ENCODE data around the gene RNU7-1.

Gene RNU7-1

DNA sequence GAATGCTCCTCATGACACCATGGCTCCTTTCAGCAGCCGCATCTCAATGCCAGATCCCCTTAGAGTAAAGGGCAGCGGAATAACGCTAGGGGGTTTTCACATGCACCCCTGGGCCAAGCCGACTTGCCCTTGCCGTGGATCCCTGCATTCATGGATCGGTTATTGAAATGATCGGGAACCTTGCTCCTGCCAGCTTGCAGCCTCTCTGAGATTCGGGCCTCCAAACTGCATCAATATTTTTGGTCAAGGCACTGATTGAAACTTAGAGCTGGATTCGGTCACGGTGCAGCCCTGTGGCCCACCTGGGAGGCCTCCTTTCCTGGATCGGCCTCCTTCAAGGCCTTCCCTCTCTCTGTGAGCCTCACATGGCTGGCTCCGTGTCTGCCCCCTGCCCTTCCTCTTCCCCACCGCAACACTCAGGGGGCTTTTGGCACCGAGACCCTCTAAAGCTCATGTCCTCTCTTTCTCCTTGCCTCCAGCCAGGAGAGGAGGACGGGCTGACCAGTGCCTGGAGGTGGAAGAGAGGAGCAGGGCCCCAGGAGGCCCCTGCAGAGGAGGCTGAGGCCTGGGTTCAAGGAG is 9.3 kb downstream of the RNU7-1 start:
- Mint-ChIP-seq H3K27ac (peak overlapping the region; percentile 98), H3K36me3 (peaks cover 19% of the 10 kb centered on the region), H3K4me3 (peak overlapping the region; percentile 97), H3K27me3 (no peaks in the 10 kb centered on the region), H3K9me3 (ENCODE audit: low read depth) (no peaks in the 10 kb centered on the region), H3K4me1 (ENCODE audit: low read depth) (peaks cover 68% of the 10 kb centered on the region)

DNA sequence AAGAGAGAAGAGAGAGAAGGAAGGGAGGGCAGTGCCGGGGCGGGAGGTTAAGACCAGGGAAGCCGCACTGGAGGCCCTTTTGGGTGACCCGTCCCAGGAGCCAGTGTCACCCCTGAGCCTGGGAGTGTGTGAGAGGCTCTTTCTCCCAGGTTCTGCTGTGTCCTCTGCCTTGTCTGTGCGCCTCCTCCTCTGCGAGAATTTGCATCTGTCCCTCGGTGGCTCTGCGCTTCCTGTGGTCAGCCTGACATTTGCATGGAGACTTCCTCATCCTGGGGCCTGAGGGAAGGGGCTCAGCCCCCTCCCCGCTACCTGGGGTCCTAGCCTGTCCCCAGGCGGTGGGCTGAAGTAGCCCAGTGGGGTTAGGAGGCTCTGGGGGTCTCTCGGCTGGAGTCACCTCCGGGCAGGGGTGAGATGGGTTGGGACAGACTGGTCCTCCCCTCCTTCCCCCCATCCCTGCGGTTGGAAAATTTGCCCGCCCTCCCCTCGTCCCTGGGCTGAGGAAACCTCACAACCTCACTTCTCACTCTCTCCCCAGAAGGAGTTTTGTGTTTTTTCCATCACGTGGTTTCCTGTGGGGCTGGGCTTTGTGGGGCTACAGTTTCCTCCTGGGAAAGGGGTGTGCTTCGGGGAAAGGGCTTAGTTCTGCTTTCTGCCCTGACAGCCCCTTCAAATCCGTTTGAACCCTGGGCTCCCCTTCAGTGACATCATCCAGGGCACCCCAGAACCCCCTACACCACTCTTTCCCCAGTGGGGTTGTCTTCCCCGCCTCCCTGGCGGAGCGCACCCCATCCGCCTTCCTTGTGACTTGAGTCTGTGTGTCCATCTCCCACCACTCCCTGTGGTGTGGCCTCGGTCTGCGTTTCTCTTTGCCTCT is 10.1 kb downstream of the RNU7-1 start:
- peaks cover 68% of the 10 kb centered on the region for H3K4me1 Mint-ChIP-seq (ENCODE audit: low read depth)
- peak overlapping the region; percentile 97 for H3K4me3 Mint-ChIP-seq
- H3K9me3 Mint-ChIP-seq (ENCODE audit: low read depth) = no peaks in the 10 kb centered on the region
- H3K36me3 Mint-ChIP-seq = peaks cover 25% of the 10 kb centered on the region
- H3K27me3 Mint-ChIP-seq = no peaks in the 10 kb centered on the region
- peak overlapping the region; percentile 98 for H3K27ac Mint-ChIP-seq

DNA sequence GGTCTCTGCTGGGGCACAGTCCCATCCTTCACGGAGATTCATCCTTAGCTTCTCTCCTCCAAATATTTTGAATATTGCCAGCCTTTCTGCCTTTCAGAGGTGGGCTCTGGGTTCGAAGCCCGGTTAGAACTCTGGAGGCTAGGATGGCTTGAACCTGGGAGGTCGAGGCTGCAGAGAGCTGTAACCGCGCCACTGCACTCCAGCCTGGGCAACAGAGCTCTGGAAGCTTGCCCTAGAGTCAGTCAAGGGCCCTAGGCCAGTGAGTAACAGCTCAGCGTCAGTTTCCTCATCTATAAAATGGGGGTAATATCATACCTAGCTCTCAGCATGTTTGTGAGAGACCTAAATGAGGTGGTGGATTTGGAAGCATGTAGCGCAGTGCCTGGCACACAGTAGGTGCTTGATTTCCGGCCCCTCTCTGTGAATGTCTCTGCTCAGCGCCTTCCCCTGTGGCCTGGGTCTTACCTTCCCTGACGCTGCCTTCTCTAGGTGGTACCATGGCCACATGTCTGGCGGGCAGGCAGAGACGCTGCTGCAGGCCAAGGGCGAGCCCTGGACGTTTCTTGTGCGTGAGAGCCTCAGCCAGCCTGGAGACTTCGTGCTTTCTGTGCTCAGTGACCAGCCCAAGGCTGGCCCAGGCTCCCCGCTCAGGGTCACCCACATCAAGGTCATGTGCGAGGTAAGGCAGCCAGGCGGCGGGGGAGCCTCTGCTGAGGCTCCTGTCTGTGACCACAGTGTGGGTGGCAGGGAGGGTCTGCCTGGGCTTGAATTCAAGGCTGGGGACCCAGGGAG is 10.9 kb downstream of the RNU7-1 start:
- H3K4me1 Mint-ChIP-seq (ENCODE audit: low read depth) = peaks cover 68% of the 10 kb centered on the region
- peaks cover 29% of the 10 kb centered on the region for H3K36me3 Mint-ChIP-seq
- H3K9me3 Mint-ChIP-seq (ENCODE audit: low read depth) = no peaks in the 10 kb centered on the region
- no peaks in the 10 kb centered on the region for H3K27me3 Mint-ChIP-seq
- H3K4me3 Mint-ChIP-seq = peak overlapping the region; percentile 97
- peak overlapping the region; percentile 98 for H3K27ac Mint-ChIP-seq

DNA sequence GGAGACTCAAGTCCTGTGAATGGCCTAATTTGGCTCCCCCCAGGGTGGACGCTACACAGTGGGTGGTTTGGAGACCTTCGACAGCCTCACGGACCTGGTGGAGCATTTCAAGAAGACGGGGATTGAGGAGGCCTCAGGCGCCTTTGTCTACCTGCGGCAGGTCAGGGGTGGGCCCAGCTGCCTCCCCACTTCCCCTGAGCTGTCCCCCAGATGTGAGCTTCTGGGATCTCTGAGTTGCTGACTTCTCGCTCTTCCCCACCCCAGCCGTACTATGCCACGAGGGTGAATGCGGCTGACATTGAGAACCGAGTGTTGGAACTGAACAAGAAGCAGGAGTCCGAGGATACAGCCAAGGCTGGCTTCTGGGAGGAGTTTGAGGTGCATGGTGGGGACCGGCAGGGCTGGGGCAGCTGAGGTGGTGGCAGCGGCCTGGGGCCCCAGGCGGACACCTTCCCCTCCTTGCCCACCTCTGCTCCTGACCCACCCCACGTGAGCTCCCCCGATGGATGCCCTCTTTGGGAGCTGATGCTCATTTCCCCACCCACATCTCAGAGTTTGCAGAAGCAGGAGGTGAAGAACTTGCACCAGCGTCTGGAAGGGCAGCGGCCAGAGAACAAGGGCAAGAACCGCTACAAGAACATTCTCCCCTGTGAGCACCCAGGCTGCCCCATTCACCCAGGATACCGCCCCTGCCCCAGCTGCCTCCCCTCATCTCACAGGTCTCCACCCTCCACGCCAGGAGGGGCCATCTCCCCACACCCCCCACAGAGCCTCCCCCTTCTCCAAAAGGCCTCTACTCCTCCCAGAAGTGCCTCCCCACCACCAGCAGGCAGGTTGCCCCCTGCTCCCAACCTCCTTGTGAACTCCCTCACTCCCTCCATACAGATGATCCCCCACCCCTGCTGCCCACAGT is 11.7 kb downstream of the RNU7-1 start:
- Mint-ChIP-seq H3K4me3 (peak overlapping the region; percentile 97), H3K27me3 (no peaks in the 10 kb centered on the region), H3K4me1 (ENCODE audit: low read depth) (peaks cover 69% of the 10 kb centered on the region), H3K27ac (peak overlapping the region; percentile 98), H3K9me3 (ENCODE audit: low read depth) (no peaks in the 10 kb centered on the region), H3K36me3 (peaks cover 29% of the 10 kb centered on the region)

DNA sequence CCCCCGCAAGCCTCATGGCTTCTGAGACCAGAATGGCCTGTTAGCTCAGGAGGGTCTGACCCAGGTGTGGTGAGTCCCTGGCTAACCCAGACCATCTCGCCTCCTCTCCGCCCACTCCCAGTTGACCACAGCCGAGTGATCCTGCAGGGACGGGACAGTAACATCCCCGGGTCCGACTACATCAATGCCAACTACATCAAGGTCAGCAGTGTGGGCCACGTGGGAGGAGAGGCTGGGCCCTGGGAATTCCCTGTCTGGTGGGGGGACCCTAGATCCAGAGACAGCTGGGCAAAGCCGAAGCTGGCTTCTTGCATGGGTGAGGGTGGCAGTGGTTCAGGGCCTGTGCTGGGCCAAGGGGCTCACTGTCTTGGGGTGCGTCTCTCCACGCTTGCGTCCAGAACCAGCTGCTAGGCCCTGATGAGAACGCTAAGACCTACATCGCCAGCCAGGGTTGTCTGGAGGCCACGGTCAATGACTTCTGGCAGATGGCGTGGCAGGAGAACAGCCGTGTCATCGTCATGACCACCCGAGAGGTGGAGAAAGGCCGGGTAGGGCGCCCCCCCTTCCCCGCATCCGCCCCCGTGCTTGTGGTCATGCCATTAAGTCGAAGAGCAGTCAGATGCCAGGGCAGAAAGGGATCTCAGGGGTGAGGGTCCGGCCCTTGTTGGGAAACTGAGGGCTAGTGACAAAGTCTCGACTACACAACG is 12.6 kb downstream of the RNU7-1 start:
- Mint-ChIP-seq H3K27me3 (no peaks in the 10 kb centered on the region), H3K4me1 (ENCODE audit: low read depth) (peaks cover 70% of the 10 kb centered on the region), H3K4me3 (peak overlapping the region; percentile 97), H3K36me3 (peaks cover 32% of the 10 kb centered on the region), H3K9me3 (ENCODE audit: low read depth) (no peaks in the 10 kb centered on the region), H3K27ac (peak overlapping the region; percentile 94)

DNA sequence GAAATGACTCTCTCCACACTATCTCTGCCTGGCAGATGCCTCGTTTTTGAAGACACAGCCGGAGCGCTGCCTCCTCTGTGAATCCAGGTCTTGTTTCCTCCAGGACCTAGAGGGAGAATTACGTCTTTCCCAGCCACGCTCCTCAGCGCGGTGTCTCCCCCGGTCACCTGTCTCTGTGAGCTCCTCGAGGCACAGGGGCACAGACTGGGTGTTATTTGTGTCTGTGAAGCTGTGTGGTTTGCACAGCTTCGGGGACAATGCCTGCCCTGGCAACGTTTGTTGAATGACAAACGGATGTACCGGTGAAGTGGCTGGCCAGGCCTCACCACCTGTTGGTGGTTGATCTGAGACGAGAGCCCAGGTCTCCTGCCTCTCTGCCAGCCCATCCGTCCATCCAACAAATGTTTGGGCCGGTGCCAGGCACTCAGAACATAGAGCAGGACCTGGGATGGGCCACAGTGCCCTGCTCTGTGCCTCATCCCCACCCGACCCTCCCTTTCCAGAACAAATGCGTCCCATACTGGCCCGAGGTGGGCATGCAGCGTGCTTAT is 13.6 kb downstream of the RNU7-1 start:
- peak overlapping the region; percentile 97 for H3K4me3 Mint-ChIP-seq
- peaks cover 81% of the 10 kb centered on the region for H3K4me1 Mint-ChIP-seq (ENCODE audit: low read depth)
- H3K27me3 Mint-ChIP-seq = no peaks in the 10 kb centered on the region
- H3K9me3 Mint-ChIP-seq (ENCODE audit: low read depth) = no peaks in the 10 kb centered on the region
- H3K36me3 Mint-ChIP-seq = peaks cover 30% of the 10 kb centered on the region
- H3K27ac Mint-ChIP-seq = peak overlapping the region; percentile 94

DNA sequence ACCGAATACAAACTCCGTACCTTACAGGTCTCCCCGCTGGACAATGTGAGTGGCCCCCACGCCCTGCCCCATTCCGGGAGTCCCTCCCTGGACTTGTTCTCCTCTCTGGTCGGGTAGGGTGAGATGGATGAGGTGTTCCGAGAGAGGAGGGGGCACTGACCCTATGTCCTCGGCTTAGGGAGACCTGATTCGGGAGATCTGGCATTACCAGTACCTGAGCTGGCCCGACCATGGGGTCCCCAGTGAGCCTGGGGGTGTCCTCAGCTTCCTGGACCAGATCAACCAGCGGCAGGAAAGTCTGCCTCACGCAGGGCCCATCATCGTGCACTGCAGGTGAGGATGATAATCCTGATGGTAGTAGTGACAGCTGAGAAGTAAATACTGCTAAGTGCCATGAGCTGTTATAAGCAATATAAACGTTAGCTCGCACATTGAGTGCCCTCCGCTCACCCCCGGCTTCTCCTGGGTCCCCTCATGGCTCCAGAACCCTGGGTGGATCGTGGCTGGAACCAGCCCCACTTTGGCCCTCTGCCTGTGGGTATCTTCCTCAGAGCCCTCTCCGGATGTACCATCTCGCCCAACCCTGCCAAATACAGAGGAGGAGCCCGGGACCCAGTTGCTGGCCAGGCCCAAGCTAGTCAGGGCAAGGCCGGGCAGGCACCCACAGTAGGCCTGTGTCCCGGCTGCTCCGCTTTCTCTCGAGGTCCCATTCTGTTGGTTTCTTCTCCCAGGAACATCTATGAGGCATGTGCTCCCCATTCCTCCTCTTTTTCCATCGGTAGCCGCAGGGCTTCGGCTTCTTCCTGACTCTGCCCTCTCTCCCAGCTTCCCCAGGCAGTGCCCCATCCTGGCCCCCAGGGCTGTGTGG is 14.4 kb downstream of the RNU7-1 start:
- H3K27ac Mint-ChIP-seq = peak overlapping the region; percentile 99
- no peaks in the 10 kb centered on the region for H3K9me3 Mint-ChIP-seq (ENCODE audit: low read depth)
- no peaks in the 10 kb centered on the region for H3K27me3 Mint-ChIP-seq
- peaks cover 84% of the 10 kb centered on the region for H3K4me1 Mint-ChIP-seq (ENCODE audit: low read depth)
- peak overlapping the region; percentile 97 for H3K4me3 Mint-ChIP-seq
- peaks cover 23% of the 10 kb centered on the region for H3K36me3 Mint-ChIP-seq

DNA sequence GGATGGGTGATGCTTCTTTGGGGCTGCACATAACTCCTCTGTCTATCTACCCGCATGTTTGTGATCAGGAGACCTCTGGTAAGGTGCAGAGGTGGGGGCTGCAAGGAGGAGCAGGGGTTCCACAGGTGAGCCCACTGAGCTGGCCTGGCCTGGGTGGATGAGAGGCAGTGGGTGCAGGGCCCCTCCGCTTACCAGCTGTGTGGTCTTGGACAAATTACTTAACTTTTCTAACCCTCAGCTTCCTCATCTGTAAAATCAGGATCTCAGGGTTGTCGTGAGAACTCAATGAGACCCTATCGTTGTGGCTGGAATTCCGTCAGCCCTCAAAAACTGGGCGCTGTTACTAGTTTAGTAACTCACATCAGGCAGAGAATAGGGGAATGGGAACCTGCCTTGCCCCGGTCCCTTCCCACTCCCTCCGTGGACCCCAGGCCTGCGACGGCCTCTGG is 15.0 kb downstream of the RNU7-1 start:
- H3K4me1 Mint-ChIP-seq (ENCODE audit: low read depth) = peaks cover 84% of the 10 kb centered on the region
- no peaks in the 10 kb centered on the region for H3K9me3 Mint-ChIP-seq (ENCODE audit: low read depth)
- H3K4me3 Mint-ChIP-seq = peak overlapping the region; percentile 97
- peak overlapping the region; percentile 99 for H3K27ac Mint-ChIP-seq
- H3K27me3 Mint-ChIP-seq = no peaks in the 10 kb centered on the region
- H3K36me3 Mint-ChIP-seq = peaks cover 20% of the 10 kb centered on the region

DNA sequence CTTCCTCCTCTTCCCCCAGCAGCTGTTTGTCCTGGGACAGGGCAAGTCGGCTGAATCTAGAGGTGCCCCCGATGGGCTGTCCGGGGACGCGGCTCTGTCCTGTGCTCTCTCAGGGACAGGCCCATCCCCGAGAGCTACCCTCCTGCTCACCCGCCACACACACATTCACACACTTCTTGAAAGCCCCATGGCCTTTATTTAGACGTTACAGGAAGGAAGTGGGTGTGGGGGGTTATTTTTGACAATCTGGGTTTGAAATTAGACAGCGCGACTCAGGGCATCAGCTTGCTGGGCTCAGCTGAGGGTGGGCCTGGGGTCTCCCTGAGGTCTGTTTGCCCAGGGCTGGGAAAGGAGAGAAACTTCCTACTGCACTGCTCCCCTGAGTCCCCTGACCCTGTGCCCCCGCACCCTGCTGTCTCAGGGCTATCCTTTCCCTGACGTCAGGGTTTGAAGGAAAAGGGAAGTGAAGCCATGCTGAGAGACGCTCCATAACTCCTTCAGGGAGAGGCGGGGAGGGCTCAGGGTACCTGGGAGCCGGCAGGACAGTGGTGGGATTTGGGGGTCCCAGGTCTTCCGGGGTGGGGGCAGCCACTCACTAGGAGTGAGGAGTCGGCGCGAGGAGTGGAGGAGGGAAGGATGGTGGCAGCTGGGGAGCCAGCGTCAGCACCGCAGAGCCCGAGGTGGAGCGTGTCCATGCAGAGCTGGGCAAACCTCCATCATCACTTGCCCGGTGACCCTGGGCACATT is 15.6 kb downstream of the RNU7-1 start:
- no peaks in the 10 kb centered on the region for H3K9me3 Mint-ChIP-seq (ENCODE audit: low read depth)

DNA sequence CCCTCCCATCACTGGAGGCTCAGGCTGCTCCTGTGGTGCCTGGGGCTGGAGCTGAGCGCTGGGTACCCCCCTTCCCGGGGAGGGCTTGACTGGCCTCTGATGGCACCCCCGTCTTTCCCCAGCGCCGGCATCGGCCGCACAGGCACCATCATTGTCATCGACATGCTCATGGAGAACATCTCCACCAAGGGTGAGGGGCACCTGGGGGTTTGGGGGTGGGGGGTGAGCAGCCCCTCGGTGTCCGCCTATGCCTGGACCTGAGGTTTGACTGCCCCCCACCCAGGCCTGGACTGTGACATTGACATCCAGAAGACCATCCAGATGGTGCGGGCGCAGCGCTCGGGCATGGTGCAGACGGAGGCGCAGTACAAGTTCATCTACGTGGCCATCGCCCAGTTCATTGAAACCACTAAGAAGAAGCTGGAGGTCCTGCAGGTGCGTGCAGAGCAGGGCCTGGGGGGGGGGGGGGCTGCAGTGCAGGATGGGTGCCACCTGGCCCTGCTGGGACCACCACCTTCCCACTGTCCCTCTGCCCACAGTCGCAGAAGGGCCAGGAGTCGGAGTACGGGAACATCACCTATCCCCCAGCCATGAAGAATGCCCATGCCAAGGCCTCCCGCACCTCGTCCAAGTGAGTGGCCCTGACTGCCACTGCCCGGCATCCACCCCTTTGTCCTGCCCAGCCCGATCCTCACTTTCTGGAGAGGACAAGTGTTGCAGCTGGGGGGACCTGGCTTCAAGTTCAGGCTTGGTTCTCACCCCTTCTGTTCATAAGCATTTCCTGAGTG is 16.4 kb downstream of the RNU7-1 start:
- Mint-ChIP-seq H3K4me3 (peak overlapping the region; percentile 87), H3K9me3 (ENCODE audit: low read depth) (no peaks in the 10 kb centered on the region), H3K27me3 (no peaks in the 10 kb centered on the region), H3K27ac (peak overlapping the region; percentile 99), H3K4me1 (ENCODE audit: low read depth) (peaks cover 83% of the 10 kb centered on the region), H3K36me3 (peaks cover 18% of the 10 kb centered on the region)

More for the DNA sequence above, 15.6 kb downstream of the RNU7-1 start:
- Mint-ChIP-seq H3K27ac (peak overlapping the region; percentile 99), H3K36me3 (peaks cover 20% of the 10 kb centered on the region), H3K4me3 (peak overlapping the region; percentile 97), H3K27me3 (no peaks in the 10 kb centered on the region), H3K4me1 (ENCODE audit: low read depth) (peaks cover 84% of the 10 kb centered on the region)

DNA sequence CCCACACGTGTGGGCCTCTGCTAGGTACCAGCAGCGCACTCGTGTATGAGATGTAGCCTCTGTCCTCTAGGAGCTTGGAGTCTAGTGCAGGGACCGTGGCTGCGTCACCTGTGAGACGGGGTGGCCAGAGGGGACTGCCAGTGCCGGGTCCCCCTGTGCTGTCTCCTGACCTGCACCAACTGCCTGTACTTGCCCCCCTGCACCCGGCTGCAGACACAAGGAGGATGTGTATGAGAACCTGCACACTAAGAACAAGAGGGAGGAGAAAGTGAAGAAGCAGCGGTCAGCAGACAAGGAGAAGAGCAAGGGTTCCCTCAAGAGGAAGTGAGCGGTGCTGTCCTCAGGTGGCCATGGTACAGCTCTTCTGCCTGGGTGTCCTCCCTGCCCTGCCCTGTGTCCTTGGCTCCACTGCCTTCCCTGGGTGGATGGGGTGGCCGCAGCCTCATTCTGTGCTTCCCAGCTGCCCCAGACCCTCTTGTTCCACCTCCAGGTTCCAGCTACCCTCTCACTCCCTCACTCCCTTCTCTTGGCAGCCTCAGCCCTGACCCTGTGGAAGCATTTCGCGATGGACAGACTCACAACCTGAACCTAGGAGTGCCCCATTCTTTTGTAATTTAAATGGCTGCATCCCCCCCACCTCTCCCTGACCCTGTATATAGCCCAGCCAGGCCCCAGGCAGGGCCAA is 17.1 kb downstream of the RNU7-1 start:
- Mint-ChIP-seq H3K27me3 (no peaks in the 10 kb centered on the region), H3K4me1 (ENCODE audit: low read depth) (peaks cover 84% of the 10 kb centered on the region), H3K27ac (peak overlapping the region; percentile 99), H3K36me3 (peaks cover 22% of the 10 kb centered on the region), H3K9me3 (ENCODE audit: low read depth) (no peaks in the 10 kb centered on the region), H3K4me3 (peak overlapping the region; percentile 87)
